Measurements from ENCODE around the gene SLC26A8. TPM values are rescaled to one million over a fixed set of nuclear protein-coding genes. Genes with fewer than 3 reads are reported as not detected.

Gene SLC26A8
- total and polyA plus RNA-seq, 2 experiments from 2014 or later: 0.89 to 2.9 TPM

DNA sequence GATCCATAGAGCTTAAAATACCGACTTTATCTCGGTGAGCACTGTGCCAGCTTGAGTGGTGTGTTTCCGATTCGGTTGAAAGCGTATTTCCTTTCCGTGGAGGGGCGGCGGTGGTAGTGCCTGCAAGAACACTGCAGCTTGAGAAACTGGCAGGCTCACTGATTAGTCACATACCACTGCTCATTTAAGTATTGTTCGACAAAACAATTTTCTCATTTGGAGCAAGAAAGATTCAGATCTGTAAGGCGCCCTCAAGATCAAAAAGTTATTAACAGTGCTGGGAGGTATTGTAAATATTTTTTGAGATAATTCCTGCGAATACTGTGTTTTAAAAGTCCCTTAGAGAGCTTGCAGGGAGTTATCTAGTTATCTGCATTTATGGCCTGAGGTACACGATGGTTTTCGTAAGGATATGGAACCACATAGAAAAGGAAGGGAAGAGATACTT is 4.5 kb upstream of the SLC26A8 start:
- no peaks in the 10 kb centered on the region for H3K9me2 ChIP-seq (ENCODE audit: insufficient read depth)
- peaks cover 4% of the 10 kb centered on the region; the same call in 1 of the 2 replicates for H3K27me3 ChIP-seq (ENCODE audit: insufficient read depth)
- Mint-ChIP-seq H3K9me3 (no peaks in the 10 kb centered on the region), H3K4me1 (peaks cover 45% of the 10 kb centered on the region), H3K27me3 (ENCODE audit: insufficient read depth, low read depth, poor library complexity) (peaks cover 7% of the 10 kb centered on the region), H3K4me3 (peak overlapping the region; percentile 94), H3K36me3 (ENCODE audit: low read depth) (no peaks in the 10 kb centered on the region), H3K27ac (peak overlapping the region; percentile 92)
- no peak for TF ChIP-seq CTCF (conservative IDR thresholded peaks at IDR 0.05; ENCODE audit: low read depth in 2 of 2)
- TF ChIP-seq JUNB (IDR thresholded peaks at IDR 0.05; ENCODE audit: unreplicated experiment): no peak
- no peak for TF ChIP-seq CREB1 (CRISPR knock-in tag; IDR thresholded peaks at IDR 0.05; ENCODE audit: low read depth)
- no peak for TF ChIP-seq ETS1 (IDR thresholded peaks at IDR 0.05)
- no peak for TF ChIP-seq STAT1 (IDR thresholded peaks at IDR 0.05; ENCODE audit: unreplicated experiment)
- no peak for TF ChIP-seq ZNF114 (CRISPR knock-in tag; IDR thresholded peaks at IDR 0.05)
- no peak for TF ChIP-seq EZH2 (IDR thresholded peaks at IDR 0.05; ENCODE audit: low read depth, unreplicated experiment)
- TF ChIP-seq ZNF331 (CRISPR knock-in tag; IDR thresholded peaks at IDR 0.05; ENCODE audit: low read depth): no peak
- no peak for TF ChIP-seq EZH2phosphoT487 (IDR thresholded peaks at IDR 0.05; ENCODE audit: unreplicated experiment)
- TF ChIP-seq POLR2AphosphoS5 (IDR thresholded peaks at IDR 0.05; ENCODE audit: low read depth): no peak
- no peak for TF ChIP-seq REST (IDR thresholded peaks at IDR 0.05; ENCODE audit: unreplicated experiment)
- TF ChIP-seq, protein P1, sequence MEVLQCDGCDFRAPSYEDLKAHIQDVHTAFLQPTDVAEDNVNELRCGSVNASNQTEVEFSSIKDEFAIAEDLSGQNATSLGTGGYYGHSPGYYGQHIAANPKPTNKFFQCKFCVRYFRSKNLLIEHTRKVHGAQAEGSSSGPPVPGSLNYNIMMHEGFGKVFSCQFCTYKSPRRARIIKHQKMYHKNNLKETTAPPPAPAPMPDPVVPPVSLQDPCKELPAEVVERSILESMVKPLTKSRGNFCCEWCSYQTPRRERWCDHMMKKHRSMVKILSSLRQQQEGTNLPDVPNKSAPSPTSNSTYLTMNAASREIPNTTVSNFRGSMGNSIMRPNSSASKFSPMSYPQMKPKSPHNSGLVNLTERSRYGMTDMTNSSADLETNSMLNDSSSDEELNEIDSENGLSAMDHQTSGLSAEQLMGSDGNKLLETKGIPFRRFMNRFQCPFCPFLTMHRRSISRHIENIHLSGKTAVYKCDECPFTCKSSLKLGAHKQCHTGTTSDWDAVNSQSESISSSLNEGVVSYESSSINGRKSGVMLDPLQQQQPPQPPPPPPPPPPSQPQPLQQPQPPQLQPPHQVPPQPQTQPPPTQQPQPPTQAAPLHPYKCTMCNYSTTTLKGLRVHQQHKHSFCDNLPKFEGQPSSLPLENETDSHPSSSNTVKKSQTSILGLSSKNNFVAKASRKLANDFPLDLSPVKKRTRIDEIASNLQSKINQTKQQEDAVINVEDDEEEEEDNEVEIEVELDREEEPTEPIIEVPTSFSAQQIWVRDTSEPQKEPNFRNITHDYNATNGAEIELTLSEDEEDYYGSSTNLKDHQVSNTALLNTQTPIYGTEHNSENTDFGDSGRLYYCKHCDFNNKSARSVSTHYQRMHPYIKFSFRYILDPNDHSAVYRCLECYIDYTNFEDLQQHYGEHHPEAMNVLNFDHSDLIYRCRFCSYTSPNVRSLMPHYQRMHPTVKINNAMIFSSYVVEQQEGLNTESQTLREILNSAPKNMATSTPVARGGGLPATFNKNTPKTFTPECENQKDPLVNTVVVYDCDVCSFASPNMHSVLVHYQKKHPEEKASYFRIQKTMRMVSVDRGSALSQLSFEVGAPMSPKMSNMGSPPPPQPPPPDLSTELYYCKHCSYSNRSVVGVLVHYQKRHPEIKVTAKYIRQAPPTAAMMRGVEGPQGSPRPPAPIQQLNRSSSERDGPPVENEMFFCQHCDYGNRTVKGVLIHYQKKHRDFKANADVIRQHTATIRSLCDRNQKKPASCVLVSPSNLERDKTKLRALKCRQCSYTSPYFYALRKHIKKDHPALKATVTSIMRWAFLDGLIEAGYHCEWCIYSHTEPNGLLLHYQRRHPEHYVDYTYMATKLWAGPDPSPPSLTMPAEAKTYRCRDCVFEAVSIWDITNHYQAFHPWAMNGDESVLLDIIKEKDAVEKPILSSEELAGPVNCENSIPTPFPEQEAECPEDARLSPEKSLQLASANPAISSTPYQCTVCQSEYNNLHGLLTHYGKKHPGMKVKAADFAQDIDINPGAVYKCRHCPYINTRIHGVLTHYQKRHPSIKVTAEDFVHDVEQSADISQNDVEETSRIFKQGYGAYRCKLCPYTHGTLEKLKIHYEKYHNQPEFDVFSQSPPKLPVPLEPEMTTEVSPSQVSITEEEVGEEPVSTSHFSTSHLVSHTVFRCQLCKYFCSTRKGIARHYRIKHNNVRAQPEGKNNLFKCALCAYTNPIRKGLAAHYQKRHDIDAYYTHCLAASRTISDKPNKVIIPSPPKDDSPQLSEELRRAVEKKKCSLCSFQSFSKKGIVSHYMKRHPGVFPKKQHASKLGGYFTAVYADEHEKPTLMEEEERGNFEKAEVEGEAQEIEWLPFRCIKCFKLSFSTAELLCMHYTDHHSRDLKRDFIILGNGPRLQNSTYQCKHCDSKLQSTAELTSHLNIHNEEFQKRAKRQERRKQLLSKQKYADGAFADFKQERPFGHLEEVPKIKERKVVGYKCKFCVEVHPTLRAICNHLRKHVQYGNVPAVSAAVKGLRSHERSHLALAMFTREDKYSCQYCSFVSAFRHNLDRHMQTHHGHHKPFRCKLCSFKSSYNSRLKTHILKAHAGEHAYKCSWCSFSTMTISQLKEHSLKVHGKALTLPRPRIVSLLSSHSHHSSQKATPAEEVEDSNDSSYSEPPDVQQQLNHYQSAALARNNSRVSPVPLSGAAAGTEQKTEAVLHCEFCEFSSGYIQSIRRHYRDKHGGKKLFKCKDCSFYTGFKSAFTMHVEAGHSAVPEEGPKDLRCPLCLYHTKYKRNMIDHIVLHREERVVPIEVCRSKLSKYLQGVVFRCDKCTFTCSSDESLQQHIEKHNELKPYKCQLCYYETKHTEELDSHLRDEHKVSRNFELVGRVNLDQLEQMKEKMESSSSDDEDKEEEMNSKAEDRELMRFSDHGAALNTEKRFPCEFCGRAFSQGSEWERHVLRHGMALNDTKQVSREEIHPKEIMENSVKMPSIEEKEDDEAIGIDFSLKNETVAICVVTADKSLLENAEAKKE (CRISPR knock-in tag; IDR thresholded peaks at IDR 0.05): no peak
- TF ChIP-seq NANOG (IDR thresholded peaks at IDR 0.05; ENCODE audit: borderline replicate concordance): no peak
- peak overlapping the region; percentile 86 for H3K4me3 ChIP-seq
- no peak overlapping the region for H3K27ac ChIP-seq (ENCODE audit: low read depth)
- DNase-seq (ENCODE audit: low spot score): peak; percentile 54
- H2AFZ ChIP-seq: no peak overlapping the region; the same call in 1 of the 2 replicates
- H4K20me1 ChIP-seq (replicated peaks; ENCODE audit: insufficient read depth): peaks cover 10% of the 10 kb centered on the region
- peak; percentile 4; the same call in 1 of the 3 replicates for ATAC-seq
- peaks cover 31% of the 10 kb centered on the region for H3K4me1 ChIP-seq (ENCODE audit: insufficient read depth)
- peaks cover 6% of the 10 kb centered on the region; the same call in 1 of the 2 replicates for H3F3A ChIP-seq (replicated peaks; ENCODE audit: low read depth)
- H3K79me2 ChIP-seq (replicated peaks; ENCODE audit: insufficient read depth): peaks cover 56% of the 10 kb centered on the region
- peak overlapping the region; percentile 83 for H3K4me2 ChIP-seq
- H3K36me3 ChIP-seq (ENCODE audit: insufficient read depth): no peaks in the 10 kb centered on the region

Data from GM23338 (cell line).